GM18517 (cell line): ENCODE measurements around the gene TNIP2.
"Not testable (repeated sequence)": the region's sequence is repeated elsewhere in the genome, so short reads cannot be mapped to it uniquely, and the experiment has no call there.

Source experiments
- ATAC-seq: cut with Tn5 transposase; IDR thresholded peaks from one replicate; pipeline ENCODE4 v1.9.1; 2021; ENCODE audit warnings: mild to moderate bottlenecking, moderate library complexity; ENCODE audit not compliant: unreplicated experiment

TNIP2 gene

GRCh38 chr4:2745981-2746806, 9.9 kb downstream of the TNIP2 start:
- peak; percentile 88 for ATAC-seq

DNA sequence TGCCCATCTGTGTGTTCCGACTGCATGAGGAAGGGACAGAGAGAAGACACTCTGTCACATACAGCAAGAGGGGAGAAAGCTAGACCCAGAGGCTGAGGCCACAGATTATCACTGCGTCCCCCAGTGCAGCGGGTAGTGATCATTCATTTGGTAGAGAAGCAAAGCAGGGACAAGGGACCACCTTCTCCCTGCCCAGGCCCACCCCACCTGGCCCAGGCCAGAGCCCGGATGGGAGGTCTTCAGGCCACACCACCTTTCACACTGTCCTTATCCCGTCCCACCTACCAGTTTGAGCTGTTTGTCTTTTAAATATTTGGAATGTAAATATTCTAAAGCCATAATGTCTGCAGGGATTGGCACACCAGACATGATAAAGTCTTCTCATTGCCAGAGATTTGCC, 10.6 kb downstream of the TNIP2 start:
- ATAC-seq = no peak

GRCh38 chr4:2744576-2745270, 11.4 kb downstream of the TNIP2 start:
- no peak for ATAC-seq

GRCh38 chr4:2743518-2744445, 12.4 kb downstream of the TNIP2 start:
- ATAC-seq = no peak

DNA sequence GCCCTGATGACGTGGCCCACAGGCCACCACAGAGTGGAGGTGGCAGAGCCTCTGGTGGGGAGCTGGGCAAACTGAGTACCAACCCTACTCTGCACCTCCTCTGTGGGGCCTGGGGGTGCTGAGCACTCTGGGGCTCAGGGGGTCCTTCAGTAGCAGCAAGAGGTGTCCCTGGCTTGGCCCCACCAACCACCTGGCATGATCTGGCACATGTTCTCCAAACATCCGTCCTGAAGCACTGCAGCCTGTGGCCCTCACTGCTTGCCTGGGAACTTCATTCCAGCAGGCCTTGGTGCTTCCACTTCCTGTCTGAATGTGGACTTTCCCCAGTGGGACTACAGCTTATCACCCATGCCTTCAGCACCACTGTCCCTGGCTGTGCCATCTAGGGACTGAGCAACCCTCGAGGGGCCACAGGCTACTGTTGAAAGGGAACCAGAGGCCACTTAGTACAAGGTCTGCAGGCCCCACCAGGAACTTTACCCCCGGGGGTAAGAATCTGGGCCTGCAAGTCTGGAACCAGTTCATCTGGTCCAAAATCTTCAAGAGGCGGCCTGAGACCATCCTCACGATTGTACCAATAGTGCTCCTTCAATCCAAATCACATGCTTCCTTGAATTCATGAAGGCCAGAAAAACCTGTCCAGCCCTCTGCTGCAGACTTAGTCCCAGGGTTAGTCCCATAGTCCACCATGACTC, 13.2 kb downstream of the TNIP2 start:
- no peak for ATAC-seq

DNA sequence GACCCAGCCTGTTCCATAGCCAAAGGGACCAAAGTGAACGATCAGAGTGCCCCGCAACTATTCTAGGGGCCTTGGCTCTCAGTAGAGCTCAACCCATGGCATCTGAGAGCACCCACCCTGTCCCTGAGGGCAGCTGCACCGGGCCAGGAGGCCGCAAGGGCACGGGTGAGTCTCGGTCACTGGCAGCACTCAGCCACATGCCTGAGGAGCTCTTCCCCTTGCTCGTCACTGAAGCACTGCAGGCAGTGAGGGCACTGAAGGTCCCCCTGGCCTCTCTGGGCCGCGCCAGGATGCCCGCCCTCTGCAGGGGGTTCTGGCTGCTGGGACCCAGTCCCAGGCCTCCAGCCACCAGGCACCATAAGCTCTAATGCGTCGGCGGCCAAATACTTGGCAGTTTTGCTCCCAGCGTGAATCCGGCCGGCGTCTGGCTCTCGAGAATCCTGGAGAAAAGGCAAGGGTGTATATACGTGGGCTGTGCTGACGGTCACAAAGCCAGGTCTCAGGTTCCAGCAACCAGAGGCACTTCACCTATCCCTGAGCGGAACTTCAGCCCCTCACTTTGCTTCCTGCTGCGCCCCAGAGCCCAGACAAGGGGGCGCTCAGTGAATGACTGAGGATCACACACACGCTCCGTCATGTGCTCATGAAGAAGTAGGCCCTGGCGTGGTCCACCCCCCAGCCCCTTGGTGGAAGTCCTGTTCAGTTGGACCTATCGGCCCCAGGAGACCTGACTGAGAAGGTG, 13.9 kb downstream of the TNIP2 start:
- no peak for ATAC-seq

DNA sequence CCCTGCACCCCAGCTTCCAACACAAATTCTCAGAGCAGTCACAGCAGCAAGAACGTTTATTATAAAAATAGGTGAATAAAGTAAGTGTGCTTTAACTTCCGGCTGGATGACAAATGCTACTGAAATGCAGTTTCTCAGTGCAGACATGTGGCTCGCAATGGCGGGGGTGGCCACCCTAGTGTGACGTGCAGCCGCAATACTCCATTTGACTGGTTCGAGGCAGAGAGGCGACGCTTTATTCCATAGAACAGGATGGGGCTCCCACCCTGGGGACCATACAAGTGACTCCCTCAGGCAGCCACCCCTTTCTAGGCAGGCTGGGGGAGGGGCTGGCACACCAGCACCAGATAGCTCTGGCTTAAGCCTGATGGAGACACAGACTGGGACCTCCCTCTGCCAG, 14.5 kb downstream of the TNIP2 start:
- no peak for ATAC-seq

DNA sequence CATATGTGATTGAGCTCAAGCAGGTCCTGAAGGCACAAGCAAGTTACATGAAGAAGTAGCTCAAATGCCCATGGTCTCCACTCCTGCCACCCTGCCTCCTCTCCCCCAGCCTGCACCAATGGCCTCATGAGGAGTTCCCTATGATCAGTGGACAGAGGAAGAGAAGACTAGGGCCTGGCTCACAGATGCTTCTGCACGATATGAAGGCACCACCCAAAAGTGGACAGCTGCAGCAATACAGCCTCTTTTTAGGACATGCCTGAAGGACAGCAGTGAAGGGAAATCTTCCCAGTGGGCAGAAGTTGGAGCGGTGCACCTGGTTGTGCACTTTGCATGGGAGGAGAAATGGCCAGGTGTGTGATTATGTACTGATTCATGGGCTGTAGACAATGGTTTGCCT, 17.8 kb downstream of the TNIP2 start:
- not testable (repeated sequence) for ATAC-seq

DNA sequence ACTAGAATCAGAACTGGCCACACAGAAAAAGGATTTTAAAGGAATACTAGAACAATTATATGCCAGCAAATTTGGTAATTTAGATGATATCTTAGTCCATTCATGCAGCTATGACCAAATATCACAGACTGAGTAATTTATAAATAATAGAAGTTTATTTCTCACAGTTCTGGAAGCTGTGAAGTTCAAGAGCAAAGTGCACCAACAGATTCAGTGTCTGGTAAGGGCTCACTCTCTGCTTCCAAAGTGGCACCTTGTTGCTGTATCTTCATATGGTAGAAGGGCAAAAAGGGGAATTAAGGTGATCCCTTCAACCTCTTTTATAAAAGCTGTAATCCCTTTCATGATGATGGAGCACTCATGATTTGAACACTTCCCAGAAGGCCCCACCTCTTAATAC, 20.3 kb downstream of the TNIP2 start:
- ATAC-seq = no peak

- peak; percentile 48 for ATAC-seq
These were observed 21.5 kb downstream of the TNIP2 start for GRCh38 chr4:2734612-2735011.

DNA sequence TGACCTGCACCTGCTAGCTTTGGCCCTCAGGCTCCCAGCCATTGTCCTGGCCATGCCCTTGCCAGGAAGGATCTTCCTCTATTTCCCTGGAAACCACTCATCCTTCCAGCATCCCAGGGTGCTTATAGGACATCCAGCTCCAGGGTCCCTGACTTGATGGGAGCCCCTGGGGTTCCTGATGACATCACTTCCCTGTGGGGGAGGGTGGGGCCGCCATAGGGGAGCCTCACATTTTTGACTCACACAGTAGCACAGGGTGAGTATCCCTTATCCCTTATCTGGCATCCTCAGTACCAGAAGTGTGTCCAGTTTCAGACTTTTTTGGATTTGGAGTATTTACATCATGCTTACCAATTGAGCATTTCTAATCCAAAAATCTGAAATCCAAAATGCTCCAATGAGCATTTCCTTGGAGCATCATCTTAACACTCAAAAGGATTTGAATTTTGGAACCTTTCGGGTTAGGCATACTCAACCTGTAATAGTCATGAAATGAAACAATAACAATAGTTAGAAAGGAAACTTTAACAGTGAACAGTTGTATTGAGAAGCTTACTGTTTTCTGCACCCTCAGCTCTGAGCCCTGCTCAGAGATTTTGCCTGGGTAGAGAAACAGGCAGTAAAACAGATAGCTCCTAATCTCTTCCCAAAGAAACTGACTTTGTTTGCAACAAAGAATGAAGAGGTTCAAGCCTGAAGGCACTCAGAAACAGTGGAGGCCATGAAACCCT, 22.1 kb downstream of the TNIP2 start:
- ATAC-seq = no peak

DNA sequence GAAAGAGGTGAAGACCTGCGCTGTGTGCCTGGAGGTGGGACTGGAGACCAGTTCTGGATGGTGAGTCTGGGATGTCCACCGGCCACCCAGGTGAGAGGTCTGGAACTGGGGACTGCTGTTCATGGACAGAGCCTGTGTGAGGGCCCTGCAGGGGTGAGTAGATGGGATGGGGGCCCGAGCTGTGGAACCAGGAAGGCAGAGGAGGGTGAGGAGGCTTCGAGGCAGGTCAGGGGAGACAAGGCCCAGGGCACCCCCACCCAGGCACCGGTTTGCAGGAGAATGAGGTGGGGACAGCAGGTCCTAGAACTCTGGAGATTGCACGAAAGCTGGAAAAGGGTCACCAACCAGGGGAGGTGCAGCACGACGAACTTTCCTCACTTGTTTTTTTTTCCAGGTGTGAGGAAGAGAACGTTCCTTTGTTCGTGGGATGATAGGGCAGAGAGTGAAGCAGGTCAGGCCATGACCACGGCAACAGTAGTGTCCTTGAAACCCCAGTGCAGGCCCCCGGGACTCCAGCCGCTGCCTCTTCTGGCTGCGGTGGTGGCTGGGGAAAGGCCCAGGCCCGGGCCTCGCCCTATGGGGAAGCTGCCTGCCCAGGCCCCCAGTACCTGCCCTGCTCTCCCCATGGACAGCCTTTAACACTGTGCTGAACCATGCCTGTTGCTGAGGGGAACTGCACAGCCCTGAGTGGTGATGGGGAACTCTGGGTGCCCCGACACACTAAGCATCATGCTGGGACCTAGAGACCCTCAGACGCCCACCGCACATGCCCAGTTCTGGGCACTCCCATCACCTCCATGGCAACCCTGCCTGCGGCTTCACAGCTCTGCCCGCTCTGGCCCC, 22.9 kb downstream of the TNIP2 start:
- ATAC-seq = no peak

- no peak for ATAC-seq
These were observed 23.6 kb downstream of the TNIP2 start for GRCh38 chr4:2732526-2732925.

DNA sequence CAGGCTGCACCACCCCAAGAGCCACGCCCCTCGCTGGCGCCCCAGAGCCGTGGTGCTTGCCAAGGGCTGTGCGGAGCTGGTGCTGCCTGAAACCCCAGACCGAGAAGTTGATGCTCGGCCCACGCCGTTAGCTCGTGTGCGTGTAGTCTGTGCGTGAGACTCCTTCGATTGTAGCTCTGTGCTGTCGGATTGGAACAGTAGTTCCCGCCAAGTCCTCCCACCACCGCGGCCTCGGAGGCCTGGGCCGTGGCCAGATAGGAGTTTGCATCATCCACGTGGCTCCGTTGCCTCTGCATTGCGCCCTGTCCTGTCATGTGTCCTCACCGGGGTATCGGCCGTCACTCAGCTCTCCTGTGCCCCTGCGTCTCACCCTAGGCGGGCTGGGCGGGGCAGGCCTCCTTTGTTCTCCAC, 24.2 kb downstream of the TNIP2 start:
- no peak for ATAC-seq

- ATAC-seq = no peak
These were observed 26.6 kb downstream of the TNIP2 start for GRCh38 chr4:2729533-2729875.

DNA sequence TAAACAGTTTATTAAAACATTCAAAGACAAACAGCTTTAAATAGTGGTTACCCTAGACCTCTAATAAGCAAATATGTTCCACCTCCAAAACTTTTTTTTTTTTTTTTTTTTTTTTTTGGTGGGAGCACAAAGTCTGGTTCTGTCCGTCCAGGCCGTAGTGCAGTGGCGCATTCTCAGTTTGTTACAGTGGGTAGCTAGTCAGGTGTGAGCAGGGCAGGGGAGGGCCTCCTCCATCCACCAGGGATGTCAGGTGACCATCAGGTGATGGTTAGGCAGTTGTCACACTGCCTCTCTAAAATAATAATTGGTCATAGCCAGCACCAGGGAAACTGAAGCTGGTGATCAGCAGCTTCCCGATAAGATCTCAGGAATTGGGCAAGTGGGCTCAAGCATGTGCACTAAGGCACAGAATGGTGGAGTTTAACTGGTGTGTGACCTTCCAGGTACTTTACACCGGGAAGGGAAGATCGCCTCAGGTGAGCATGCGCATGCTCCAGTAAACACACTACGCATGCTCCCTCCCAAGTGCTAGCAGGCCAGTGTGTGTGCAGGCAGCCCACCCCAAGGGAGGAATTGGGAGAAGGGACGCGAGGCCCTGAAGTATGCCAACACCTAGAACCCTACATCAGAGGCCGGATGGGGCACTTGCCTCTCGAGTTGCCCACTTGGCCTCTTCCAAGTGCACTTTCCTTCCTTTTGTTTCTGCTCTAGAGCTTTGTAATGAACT, 27.2 kb downstream of the TNIP2 start:
- no peak for ATAC-seq

DNA sequence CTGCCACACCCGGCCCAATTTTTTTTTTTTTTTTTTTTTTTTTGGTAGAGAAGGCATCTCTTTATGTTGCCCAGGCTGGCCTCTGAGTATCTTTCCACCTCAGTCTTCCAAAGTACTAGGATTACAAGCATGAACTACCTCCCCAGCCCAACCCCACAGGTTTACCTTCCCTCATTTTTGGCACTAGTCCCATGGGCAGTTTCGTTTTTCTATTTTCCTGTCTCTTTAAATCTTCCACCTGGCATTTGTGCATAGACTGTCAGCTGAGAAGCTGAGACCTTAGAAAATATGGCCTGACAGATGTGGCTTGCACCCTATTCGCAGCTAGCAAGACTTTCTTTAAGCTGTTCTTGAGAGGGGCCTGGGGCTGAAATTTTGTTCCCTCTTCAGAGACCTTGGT, 27.9 kb downstream of the TNIP2 start:
- ATAC-seq = no peak

DNA sequence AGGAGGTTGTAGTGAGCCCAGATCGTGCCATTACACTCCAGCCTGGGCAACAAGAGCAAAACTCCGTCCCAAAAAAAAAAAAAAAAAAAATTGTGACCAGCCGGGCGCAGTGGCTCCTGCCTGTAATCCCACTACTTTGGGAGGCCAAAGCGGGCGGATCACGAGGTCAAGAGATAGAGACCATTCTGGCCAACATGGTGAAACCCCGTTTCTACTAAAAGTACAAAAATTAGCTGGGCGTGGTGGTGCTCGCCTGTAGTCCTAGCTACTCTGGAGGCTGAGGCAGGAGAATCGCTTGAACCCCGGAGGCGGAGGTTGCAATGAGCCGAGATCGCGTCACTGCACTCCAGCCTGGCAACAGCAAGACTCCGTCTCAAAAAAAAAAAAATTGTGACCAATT, 29.3 kb downstream of the TNIP2 start:
- not testable (repeated sequence) for ATAC-seq
